GM18517 (cell line): ENCODE data around the gene MXD1.
"Not testable (repeated sequence)": the region's sequence is repeated elsewhere in the genome, so short reads cannot be mapped to it uniquely, and the experiment has no call there.

Experiments used
- ATAC-seq: cut with Tn5 transposase; IDR thresholded peaks from one replicate; pipeline ENCODE4 v1.9.1; 2021; ENCODE audit warnings: mild to moderate bottlenecking, moderate library complexity; ENCODE audit not compliant: unreplicated experiment

MXD1 gene

GRCh38 chr2:69950671-69951070 lies 35.8 kb downstream of the MXD1 start:
- ATAC-seq, result not testable (repeated sequence)

- ATAC-seq, result no peak
Measured at GRCh38 chr2:69952336-69953115, 37.6 kb downstream of the MXD1 start.

- no peak for ATAC-seq
Measured at GRCh38 chr2:69954084-69954483, 39.2 kb downstream of the MXD1 start.

GRCh38 chr2:69955029-69955428 lies 40.1 kb downstream of the MXD1 start:
- no peak for ATAC-seq

- ATAC-seq, result no peak
Measured at GRCh38 chr2:69956475-69956979, 41.6 kb downstream of the MXD1 start.

- no peak for ATAC-seq
Measured at GRCh38 chr2:69957965-69958364, 43.1 kb downstream of the MXD1 start.

- ATAC-seq, result no peak
Measured at GRCh38 chr2:69958480-69958879, 43.6 kb downstream of the MXD1 start.

- no peak for ATAC-seq
Measured at GRCh38 chr2:69959425-69959824, 44.5 kb downstream of the MXD1 start.

- no peak for ATAC-seq
Measured at GRCh38 chr2:69960821-69961220, 45.9 kb downstream of the MXD1 start.

- no peak for ATAC-seq
Measured at GRCh38 chr2:69961496-69961895, 46.6 kb downstream of the MXD1 start, which contains the start of gene ASPRV1. Gene ASPRV1 (minus strand): TSS chr2:69961631. CDS start chr2:69961436, 195 bp downstream.

- no peak for ATAC-seq
Measured at GRCh38 chr2:69962986-69963730, 48.2 kb downstream of the MXD1 start.

- ATAC-seq, result no peak
Measured at GRCh38 chr2:69964353-69964841, 49.5 kb downstream of the MXD1 start.

GRCh38 chr2:69965756-69966445 lies 51.0 kb downstream of the MXD1 start:
- no peak for ATAC-seq

GRCh38 chr2:69966496-69966895 lies 51.6 kb downstream of the MXD1 start:
- no peak for ATAC-seq

GRCh38 chr2:69968609-69969008 lies 53.7 kb downstream of the MXD1 start:
- no peak for ATAC-seq

GRCh38 chr2:69969126-69969983 lies 54.4 kb downstream of the MXD1 start:
- ATAC-seq, result no peak

GRCh38 chr2:69969991-69970390 lies 55.1 kb downstream of the MXD1 start:
- ATAC-seq, result no peak

- ATAC-seq, result no peak
Measured at GRCh38 chr2:69972822-69973221, 57.9 kb downstream of the MXD1 start.

- ATAC-seq, result no peak
Measured at GRCh38 chr2:69973335-69973735, 58.4 kb downstream of the MXD1 start.

GRCh38 chr2:69975136-69975852 lies 60.4 kb downstream of the MXD1 start:
- no peak for ATAC-seq
